ENCODE data around the gene COA1. TPM values are rescaled to one million over a fixed set of nuclear protein-coding genes. Genes with fewer than 3 reads are reported as not detected.

COA1 gene
- total and polyA plus RNA-seq, 2 donors (not counting 3 experiments of a cell fraction or from before 2014, with no cell fraction given) = 38.1 to 55.1 TPM

- ChIA-PET CTCF (no interaction called here), POLR2A (no interaction called here)
- no peaks in the 10 kb centered on the region for H3K27me3 ChIP-seq (ENCODE audit: control insufficient read depth in 2 of 2, insufficient read depth in 2 of 2, low read length in 2 of 2)
- intact Hi-C loops (cut with micrococcal nuclease) (loop anchor here (1.0 kb wide), 1 partner anchor 10 kb away; no protein-coding TSS in a partner anchor), dilution Hi-C loops (cut with MboI; ENCODE audit: extremely low pct_ligation_motif_present, low sequenced_read_pairs) (no loop called here)
- no peak overlapping the region for H3K4me3 ChIP-seq (replicated peaks in 1 of 3; ENCODE audit: insufficient read depth in 1 of 3, low read depth in 1 of 3, low read length in 3 of 3)
- no peaks in the 10 kb centered on the region for H3K9me3 ChIP-seq (replicated peaks; ENCODE audit: control insufficient read depth, insufficient read depth, low read length)
- H3K9me1 ChIP-seq (replicated peaks; ENCODE audit: control insufficient read depth, extremely low read depth, insufficient read depth, low read length) = no peaks in the 10 kb centered on the region
- no peaks in the 10 kb centered on the region for H3K36me3 ChIP-seq (ENCODE audit: control insufficient read depth in 2 of 2, extremely low read depth in 1 of 2, insufficient read depth in 2 of 2, low read length in 2 of 2)
- no peak overlapping the region for H3K4me2 ChIP-seq (ENCODE audit: insufficient read depth, low read length)
- no peak overlapping the region for H3K27ac ChIP-seq (ENCODE audit: insufficient read depth, low read depth, low read length)
- H3K4me1 ChIP-seq (ENCODE audit: control insufficient read depth, extremely low read depth, insufficient read depth, low read length) = peaks cover 10% of the 10 kb centered on the region
- no peaks in the 10 kb centered on the region for H4K20me1 ChIP-seq (replicated peaks; ENCODE audit: control insufficient read depth, extremely low read depth, insufficient read depth, low read length)
- no TSS peak for BruUV-seq (replicated peaks)
- no peak overlapping the region for H3K9ac ChIP-seq (replicated peaks; ENCODE audit: extremely low read depth, insufficient read depth, low read length)
- FAIRE-seq (no peak), DNase-seq (ENCODE audit: low read depth, low spot score) (no peak)
- no peak overlapping the region for H2AFZ ChIP-seq (ENCODE audit: low read depth, low read length)
- TF ChIP-seq CTCF (IDR thresholded peaks at IDR 0.05; ENCODE audit: extremely low read depth in 1 of 2, insufficient read depth in 1 of 2, low read depth in 1 of 2, low read length in 2 of 2) (no peak), FOS (IDR thresholded peaks at IDR 0.05; ENCODE audit: borderline replicate concordance, insufficient read depth, low read length) (no peak), POLR2AphosphoS5 (IDR thresholded peaks at IDR 0.05; ENCODE audit: insufficient read depth, low read depth, low read length) (no peak), JUN (IDR thresholded peaks at IDR 0.05; ENCODE audit: borderline replicate concordance, insufficient read depth, insufficient read length, low read depth) (no peak)
- peaks cover 2% of the 10 kb centered on the region for H3K79me2 ChIP-seq (ENCODE audit: control insufficient read depth, insufficient read depth, low read length)
Observed at GRCh38 chr7:43659549-43659896, 69.8 kb downstream of the COA1 start.

- POLR2A ChIA-PET = no interaction called here
Observed at GRCh38 chr7:43658718-43659548, 70.4 kb downstream of the COA1 start.

More at GRCh38 chr7:43658718-43659548, 70.4 kb downstream of the COA1 start:
- BruUV-seq (replicated peaks) = no TSS peak
- no peaks in the 10 kb centered on the region for H3K36me3 ChIP-seq (ENCODE audit: control insufficient read depth in 2 of 2, extremely low read depth in 1 of 2, insufficient read depth in 2 of 2, low read length in 2 of 2)
- H3K27me3 ChIP-seq (ENCODE audit: control insufficient read depth in 2 of 2, insufficient read depth in 2 of 2, low read length in 2 of 2) = no peaks in the 10 kb centered on the region
- intact Hi-C loops (cut with micrococcal nuclease) (loop anchor here (1.0 kb wide), 1 partner anchor 10 kb away; no protein-coding TSS in a partner anchor), dilution Hi-C loops (cut with MboI; ENCODE audit: extremely low pct_ligation_motif_present, low sequenced_read_pairs) (no loop called here)
- H4K20me1 ChIP-seq (replicated peaks; ENCODE audit: control insufficient read depth, extremely low read depth, insufficient read depth, low read length) = no peaks in the 10 kb centered on the region
- H3K27ac ChIP-seq (ENCODE audit: insufficient read depth, low read depth, low read length) = no peak overlapping the region
- TF ChIP-seq EZH2 (IDR thresholded peaks at IDR 0.05; ENCODE audit: borderline replicate concordance, low read depth, low read length, severe bottlenecking) (no peak), FOS (IDR thresholded peaks at IDR 0.05; ENCODE audit: borderline replicate concordance, insufficient read depth, low read length) (no peak), MAX (IDR thresholded peaks at IDR 0.05; ENCODE audit: insufficient read depth, insufficient read length) (no peak), JUN (IDR thresholded peaks at IDR 0.05; ENCODE audit: borderline replicate concordance, insufficient read depth, insufficient read length, low read depth) (no peak), POLR2A (IDR thresholded peaks at IDR 0.05; ENCODE audit: low read depth, low read length) (no peak), MYC (IDR thresholded peaks at IDR 0.05; ENCODE audit: low read depth, low read length) (no peak), POLR2AphosphoS5 (IDR thresholded peaks at IDR 0.05; ENCODE audit: insufficient read depth, low read depth, low read length) (no peak), CTCF (IDR thresholded peaks at IDR 0.05; ENCODE audit: extremely low read depth in 1 of 2, insufficient read depth in 1 of 2, low read depth in 1 of 2, low read length in 2 of 2) (no peak), GATA2 (IDR thresholded peaks at IDR 0.05; ENCODE audit: insufficient read depth, insufficient read length, low read depth, low read length) (no peak)
- no peak overlapping the region for H3K9ac ChIP-seq (replicated peaks; ENCODE audit: extremely low read depth, insufficient read depth, low read length)
- DNase-seq (ENCODE audit: low read depth, low spot score) (peak; percentile 36), FAIRE-seq (no peak)
- H3K9me3 ChIP-seq (replicated peaks; ENCODE audit: control insufficient read depth, insufficient read depth, low read length) = no peaks in the 10 kb centered on the region
- no peaks in the 10 kb centered on the region for H3K9me1 ChIP-seq (replicated peaks; ENCODE audit: control insufficient read depth, extremely low read depth, insufficient read depth, low read length)
- no peak overlapping the region for H3K4me2 ChIP-seq (ENCODE audit: insufficient read depth, low read length)
- CTCF ChIA-PET = no interaction called here
- no peak overlapping the region for H2AFZ ChIP-seq (ENCODE audit: low read depth, low read length)
- peaks cover 10% of the 10 kb centered on the region for H3K4me1 ChIP-seq (ENCODE audit: control insufficient read depth, extremely low read depth, insufficient read depth, low read length)
- peaks cover 2% of the 10 kb centered on the region for H3K79me2 ChIP-seq (ENCODE audit: control insufficient read depth, insufficient read depth, low read length)
- H3K4me3 ChIP-seq (replicated peaks in 1 of 3; ENCODE audit: insufficient read depth in 1 of 3, low read depth in 1 of 3, low read length in 3 of 3) = no peak overlapping the region
